HG03060 (cell line): ENCODE results near the gene FAM174A.
A peak's percentile ranks its signal among the peaks of the same experiment; 100 is the strongest.
"Not testable (repeated sequence)": the region's sequence is repeated elsewhere in the genome, so short reads cannot be mapped to it uniquely, and the experiment has no call there.

Experiments
- ATAC-seq: cut with Tn5 transposase; IDR thresholded peaks from one replicate; pipeline ENCODE4 v1.9.1; 2021; ENCODE audit warnings: low read depth, moderate number of reproducible peaks; ENCODE audit not compliant: unreplicated experiment

FAM174A gene

GRCh38 chr5:100574716-100575115, 39.5 kb downstream of the FAM174A start:
- no peak for ATAC-seq

GRCh38 chr5:100575815-100576214, 40.6 kb downstream of the FAM174A start:
- ATAC-seq = no peak

GRCh38 chr5:100576217-100576751, 41.1 kb downstream of the FAM174A start:
- ATAC-seq = no peak

GRCh38 chr5:100577506-100577905, 42.3 kb downstream of the FAM174A start:
- ATAC-seq = no peak

GRCh38 chr5:100584069-100584468, 48.9 kb downstream of the FAM174A start:
- ATAC-seq = peak; percentile 80

GRCh38 chr5:100584889-100585288, 49.7 kb downstream of the FAM174A start:
- ATAC-seq = no peak

- ATAC-seq = no peak
These were observed 55.7 kb downstream of the FAM174A start for GRCh38 chr5:100590867-100591266.

- no peak for ATAC-seq
These were observed 60.1 kb downstream of the FAM174A start for GRCh38 chr5:100595152-100595811.

- ATAC-seq = no peak
These were observed 60.6 kb downstream of the FAM174A start for GRCh38 chr5:100595812-100596173.

DNA sequence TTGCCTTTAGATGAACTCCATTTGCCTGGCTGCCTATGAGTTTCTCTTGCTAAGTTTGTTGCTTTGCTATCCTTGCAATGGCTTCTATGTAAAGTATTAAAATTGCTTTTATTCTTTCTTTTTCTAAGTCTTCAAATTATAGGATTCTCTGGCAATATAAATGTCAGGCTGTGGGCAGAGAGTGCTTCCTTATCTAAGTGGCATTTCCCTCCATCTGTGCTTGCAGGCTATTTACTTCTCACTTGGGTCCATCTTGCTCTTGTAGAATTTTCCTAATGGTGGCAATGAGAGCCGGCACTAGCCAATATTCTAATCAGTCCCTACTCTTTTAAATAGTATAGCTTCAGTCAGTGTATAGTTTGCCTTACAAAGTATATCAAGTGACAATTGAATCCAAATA, 63.3 kb downstream of the FAM174A start:
- ATAC-seq = no peak

- no peak for ATAC-seq
These were observed 65.3 kb downstream of the FAM174A start for GRCh38 chr5:100600298-100600994.

- ATAC-seq = no peak
These were observed 68.0 kb downstream of the FAM174A start for GRCh38 chr5:100603141-100603540.

- not testable (repeated sequence) for ATAC-seq
These were observed 68.8 kb downstream of the FAM174A start for GRCh38 chr5:100604021-100604420.

DNA sequence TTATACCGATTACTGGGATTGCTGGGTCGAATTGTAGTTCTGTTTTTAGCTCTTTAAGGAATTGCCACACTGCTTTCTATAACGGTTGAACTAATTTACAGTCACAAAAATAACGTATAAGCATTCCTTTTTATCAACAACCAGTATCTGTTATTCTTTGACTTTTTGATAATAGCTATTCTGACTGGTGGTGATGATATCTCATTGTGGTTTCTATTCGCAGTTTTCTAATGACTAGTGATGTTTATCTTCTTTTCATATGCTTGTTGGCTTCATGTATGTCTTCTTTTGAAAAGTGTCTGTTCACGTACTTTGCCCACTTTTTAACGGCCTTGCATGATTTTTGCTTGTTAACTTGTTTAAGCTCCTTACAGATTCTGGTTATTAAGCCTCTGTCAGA, 74.4 kb downstream of the FAM174A start:
- no peak for ATAC-seq

DNA sequence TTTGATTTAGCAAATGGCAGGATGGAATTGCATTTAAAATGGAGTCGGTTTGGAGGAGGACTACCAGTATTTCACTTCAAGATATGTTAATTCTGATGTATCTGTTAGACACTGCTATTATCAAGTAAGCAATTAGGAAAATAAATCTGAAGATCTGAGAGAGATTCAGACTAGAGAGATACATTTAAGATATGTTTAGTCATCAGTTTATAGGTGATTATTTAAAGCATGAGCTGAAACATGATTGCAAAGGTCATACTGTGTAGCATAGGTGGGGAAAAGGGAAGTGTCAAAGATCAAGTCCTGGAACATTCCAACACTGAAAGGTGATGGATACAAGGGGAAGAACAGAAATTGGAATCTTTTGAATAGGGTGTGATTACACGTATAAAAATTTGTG, 79.1 kb downstream of the FAM174A start:
- no peak for ATAC-seq

DNA sequence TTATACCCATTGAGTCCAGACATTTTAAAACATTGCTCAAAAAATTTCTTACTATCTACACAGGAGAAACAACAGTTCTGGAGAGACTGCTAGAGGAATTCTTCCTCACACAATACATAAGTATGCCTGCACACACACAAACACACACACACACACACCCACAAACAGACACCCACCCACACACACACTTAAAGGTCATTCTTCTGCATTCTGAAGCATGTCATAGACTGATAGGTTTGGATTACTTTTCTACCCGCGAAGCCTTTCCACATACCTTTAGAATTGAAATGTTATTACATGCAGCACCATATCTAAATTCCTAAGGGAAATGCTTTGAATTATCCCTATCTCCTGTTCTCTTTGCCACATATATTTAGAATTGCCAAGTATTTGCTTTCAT, 80.2 kb downstream of the FAM174A start:
- no peak for ATAC-seq

DNA sequence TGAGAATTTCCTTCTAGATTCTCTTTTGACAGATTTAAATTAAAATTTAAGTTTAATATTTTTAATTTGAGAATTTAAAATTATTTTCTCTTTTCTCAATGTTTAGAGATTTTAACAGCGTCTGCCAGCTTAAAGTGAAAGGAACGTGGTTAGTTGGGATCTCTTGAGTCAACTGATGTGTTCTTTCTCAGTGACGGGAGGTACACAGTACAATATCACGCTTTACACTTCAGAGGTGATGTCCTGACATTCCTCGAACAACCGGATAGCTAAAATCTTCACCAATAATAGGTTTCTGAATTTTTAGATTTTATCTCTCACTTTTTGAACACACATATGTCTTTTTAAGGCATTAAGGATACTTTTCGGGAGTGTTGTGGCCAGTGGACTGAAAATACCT, 81.1 kb downstream of the FAM174A start:
- no peak for ATAC-seq

- no peak for ATAC-seq
These were observed 81.8 kb downstream of the FAM174A start for GRCh38 chr5:100616981-100617380.

DNA sequence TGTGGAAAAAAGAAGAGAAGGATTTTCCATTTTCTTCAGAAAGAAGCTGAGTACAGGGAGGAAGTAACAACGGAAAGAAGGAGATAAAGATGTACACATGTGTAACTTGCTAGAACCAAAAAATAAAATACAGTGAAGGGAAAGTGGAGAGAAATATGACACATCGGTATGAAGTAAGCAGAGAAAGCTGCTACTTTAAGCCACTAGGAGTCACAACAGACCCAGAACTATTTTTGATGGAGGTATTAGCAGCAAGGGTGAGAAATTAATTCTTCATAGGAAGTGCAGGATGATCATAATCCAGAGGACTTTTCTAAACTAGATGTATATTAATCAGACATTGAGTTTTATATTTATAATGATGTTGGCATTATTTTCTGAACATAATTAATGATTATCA, 88.5 kb downstream of the FAM174A start:
- ATAC-seq = peak; percentile 81

DNA sequence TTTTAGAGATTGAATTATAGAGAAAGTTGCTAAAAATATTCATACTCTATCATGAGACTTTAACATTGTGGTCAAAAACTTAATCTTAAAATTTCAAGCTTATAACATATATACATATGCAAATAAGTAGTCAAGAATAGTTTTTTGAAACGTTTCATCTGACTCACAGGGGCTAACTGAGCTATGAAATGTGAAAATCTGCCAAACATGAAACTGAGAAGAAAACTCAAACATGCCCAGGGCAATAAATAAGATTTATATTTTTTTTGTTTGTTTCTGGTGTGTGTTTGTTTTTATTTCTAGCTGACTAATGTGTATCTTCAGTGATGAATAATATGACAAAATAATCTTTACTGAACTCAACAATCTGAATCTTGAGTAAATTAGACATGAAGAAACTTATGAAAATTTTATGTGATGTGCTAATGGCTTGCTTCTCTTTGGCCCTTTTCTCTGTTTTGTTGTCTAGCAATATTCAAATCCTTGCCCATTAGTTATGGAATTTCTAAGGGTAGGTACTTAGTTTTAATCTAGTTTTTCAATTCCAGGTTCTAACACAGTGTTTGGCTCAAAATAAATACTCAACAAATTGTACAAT, 99.9 kb downstream of the FAM174A start:
- peak; percentile 62 for ATAC-seq
